Activated CD8-positive, alpha-beta T cell treated with anti-CD3 and anti-CD28 coated beads, Interleukin-2, amount 10 ng/mL, durations not matched to agents 7 days and 5 days (primary cell): Measurements from ENCODE around the gene HEATR3. TPM values are rescaled to one million over a fixed set of nuclear protein-coding genes. Genes with fewer than 3 reads are reported as not detected.

ENCODE experiments used
- ATAC-seq: fragments of 150-1000 bp; cut with Tn5 transposase; one replicate; pipeline ENCODE4 v1.10.0; 2021; ENCODE audit warnings: moderate library complexity
- CTCF ChIA-PET: fragments of 350-600 bp; sonication (Branson Sonifier 250); formaldehyde crosslinking; loops from one replicate; lab custom pipeline; 2021; ENCODE audit warnings: antibody characterized with exemption; lab: Charles Lee
- POLR2A ChIA-PET: fragments of 350-600 bp; sonication (Branson Sonifier 250); formaldehyde crosslinking; loops from one replicate; lab custom pipeline; 2021; ENCODE audit warnings: antibody characterized with exemption; lab: Charles Lee
- DNase-seq: peaks from one replicate; pipeline ENCODE4 v3.0.0-alpha.2; 2020
- H3K27ac Mint-ChIP-seq: one replicate; pipeline ENCODE4 v1.8.0; 2021; ENCODE audit warnings: mild to moderate bottlenecking, mixed read lengths
- H3K27me3 Mint-ChIP-seq: one replicate; pipeline ENCODE4 v1.8.0; 2021; ENCODE audit warnings: low read depth, mixed read lengths
- H3K36me3 Mint-ChIP-seq: one replicate; pipeline ENCODE4 v1.8.0; 2021; ENCODE audit warnings: low read depth, mixed read lengths
- H3K4me1 Mint-ChIP-seq: one replicate; pipeline ENCODE4 v1.8.0; 2021; ENCODE audit warnings: low read depth, mixed read lengths
- H3K4me3 Mint-ChIP-seq: one replicate; pipeline ENCODE4 v1.8.0; 2021; ENCODE audit warnings: mild to moderate bottlenecking, mixed read lengths
- H3K9me3 Mint-ChIP-seq: one replicate; pipeline ENCODE4 v1.8.0; 2022; ENCODE audit warnings: mixed read lengths; ENCODE audit not compliant: insufficient read depth
- total RNA-seq, 2 experiments: library from RNA; stranded (reverse); gene quantifications; one replicate each; pipeline ENCODE4 v1.2.3, GENCODE V29; 2021

Gene HEATR3
- total RNA-seq, 2 experiments from 2014 or later = 29.7 to 31.7 TPM

DNA sequence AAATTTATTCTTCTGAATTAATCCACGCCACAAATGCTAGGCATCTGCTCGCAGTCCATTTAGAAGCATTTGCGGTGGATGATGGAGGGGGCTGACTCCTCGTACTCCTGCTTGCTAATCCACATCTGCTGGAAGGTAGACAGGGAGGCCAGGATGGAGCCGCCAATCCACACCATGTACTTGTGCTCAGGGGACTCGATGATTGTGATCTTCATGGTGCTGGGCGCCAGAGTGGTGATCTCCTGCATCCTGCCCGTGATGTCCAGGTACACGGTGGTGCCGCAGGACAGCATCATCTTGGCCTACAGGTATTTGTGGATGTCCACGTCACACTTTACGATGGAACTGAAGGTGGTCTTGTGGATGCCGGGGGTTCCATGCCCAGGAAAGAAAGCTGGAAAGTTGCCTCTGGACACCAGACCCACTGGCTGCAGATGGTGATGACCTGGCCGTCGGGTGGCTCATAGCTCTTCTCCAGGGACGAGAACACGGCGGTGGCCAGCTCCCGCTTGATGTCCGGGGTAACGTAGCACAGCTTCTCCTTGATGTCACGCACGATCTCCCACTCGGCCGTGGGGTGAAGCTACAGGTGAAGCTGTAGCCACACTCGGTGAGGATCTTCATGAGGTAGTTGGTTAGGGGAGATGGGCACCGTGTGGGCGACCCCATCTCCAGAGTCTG is 7.5 kb upstream of the HEATR3 start:
- CTCF ChIA-PET = interaction anchor here (0.9 to 1.9 kb wide), 2 partner anchors 9 to 33 kb away, joined by 4 to 7 read pairs; partner anchors contain the start of gene CNEP1R1
- peaks cover 8% of the 10 kb centered on the region for H3K27me3 Mint-ChIP-seq
- no peak overlapping the region for H3K4me3 Mint-ChIP-seq
- POLR2A ChIA-PET = interaction anchor here (1.8 kb wide), 1 partner anchor 33 kb away, joined by 6 read pairs; the partner anchor contains the start of gene CNEP1R1
- H3K4me1 Mint-ChIP-seq = peaks cover under 1% of the 10 kb centered on the region
- no peak for ATAC-seq
- peaks cover 3% of the 10 kb centered on the region for H3K9me3 Mint-ChIP-seq
- H3K27ac Mint-ChIP-seq = no peak overlapping the region
- no peaks in the 10 kb centered on the region for H3K36me3 Mint-ChIP-seq
- no peak for DNase-seq

- H3K4me3 Mint-ChIP-seq = no peak overlapping the region
- CTCF ChIA-PET = interaction anchor here (0.9 to 1.9 kb wide), 2 partner anchors 8 to 33 kb away, joined by 4 to 7 read pairs; partner anchors contain the start of gene CNEP1R1
- H3K9me3 Mint-ChIP-seq = peaks cover 3% of the 10 kb centered on the region
- peaks cover 2% of the 10 kb centered on the region for H3K36me3 Mint-ChIP-seq
- peaks cover 8% of the 10 kb centered on the region for H3K27me3 Mint-ChIP-seq
- POLR2A ChIA-PET = interaction anchor here (1.8 kb wide), 1 partner anchor 34 kb away, joined by 6 read pairs; the partner anchor contains the start of gene CNEP1R1
- no peak overlapping the region for H3K27ac Mint-ChIP-seq
- ATAC-seq (no peak), DNase-seq (no peak)
- peaks cover 3% of the 10 kb centered on the region for H3K4me1 Mint-ChIP-seq
Measured at GRCh38 chr16:50059111-50059510, 6.7 kb upstream of the HEATR3 start.

DNA sequence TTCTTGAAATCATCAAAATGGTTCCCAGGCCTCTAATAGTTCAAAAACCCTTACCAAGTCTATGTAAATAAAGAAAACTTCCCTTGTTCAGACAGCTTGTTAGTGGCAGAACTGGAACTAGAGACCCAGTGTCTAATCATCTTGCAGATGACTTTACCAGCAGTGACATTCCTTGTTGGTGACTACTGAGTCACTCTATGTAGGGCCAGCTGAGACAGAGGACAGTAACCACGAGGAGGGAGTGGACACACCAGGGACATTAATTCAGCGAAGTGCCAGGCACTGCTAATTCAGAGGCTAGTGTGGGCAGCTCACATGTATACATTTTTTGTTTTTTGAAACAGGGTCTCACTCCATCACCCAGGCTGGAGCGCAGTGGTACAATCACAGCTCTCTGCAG is 6.1 kb upstream of the HEATR3 start:
- no peak for ATAC-seq
- Mint-ChIP-seq H3K4me1 (peaks cover 3% of the 10 kb centered on the region), H3K4me3 (no peak overlapping the region), H3K36me3 (peaks cover 2% of the 10 kb centered on the region), H3K27ac (no peak overlapping the region), H3K9me3 (peaks cover 3% of the 10 kb centered on the region), H3K27me3 (peaks cover 8% of the 10 kb centered on the region)
- ChIA-PET POLR2A (interaction anchor here (1.8 kb wide), 1 partner anchor 34 kb away, joined by 6 read pairs; the partner anchor contains the start of gene CNEP1R1), CTCF (no interaction called here)
- no peak for DNase-seq

- ChIA-PET POLR2A (interaction anchor here (0.7 kb wide), 1 partner anchor 23 kb away, joined by 3 read pairs; no protein-coding TSS in a partner anchor), CTCF (interaction anchor here (0.9 to 3.1 kb wide), 2 partner anchors 36 to 744 kb away, joined by 3 to 13 read pairs; partner anchors contain the start of gene CNEP1R1)
- DNase-seq = no peak
- peaks cover 13% of the 10 kb centered on the region for H3K4me1 Mint-ChIP-seq
- peaks cover 2% of the 10 kb centered on the region for H3K36me3 Mint-ChIP-seq
- no peak overlapping the region for H3K4me3 Mint-ChIP-seq
- no peak for ATAC-seq
- H3K27me3 Mint-ChIP-seq = peaks cover 6% of the 10 kb centered on the region
- peaks cover 1% of the 10 kb centered on the region for H3K9me3 Mint-ChIP-seq
- no peak overlapping the region for H3K27ac Mint-ChIP-seq
Measured at GRCh38 chr16:50061326-50061725, 4.4 kb upstream of the HEATR3 start.

DNA sequence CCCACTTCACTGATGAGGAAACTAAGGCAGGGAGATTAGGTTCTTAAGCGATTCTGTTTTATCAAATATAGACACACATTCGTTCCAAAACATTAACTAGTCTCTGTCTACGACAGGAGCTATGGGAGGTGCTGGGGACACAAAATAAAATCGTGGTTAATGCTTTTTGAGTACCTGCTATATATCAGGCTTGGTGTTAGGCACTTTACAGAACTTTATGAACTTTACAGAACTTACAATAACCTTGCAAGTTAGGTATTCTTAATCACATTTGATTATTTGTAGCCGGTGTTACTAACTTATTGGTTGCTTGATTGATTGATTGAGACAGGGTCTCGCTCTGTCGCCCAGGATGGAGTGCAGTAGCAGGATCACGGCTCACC is 538 bp upstream of the HEATR3 start:
- DNase-seq = no peak
- H3K36me3 Mint-ChIP-seq = peaks cover 19% of the 10 kb centered on the region
- POLR2A ChIA-PET = interaction anchor here (0.9 to 1.5 kb wide), 4 partner anchors 71 to 217 kb away, joined by 3 to 4 read pairs (median 3); no protein-coding TSS in a partner anchor

GRCh38 chr16:50066482-50067289 is 916 bp downstream of the HEATR3 start:
- ATAC-seq = no peak
- Mint-ChIP-seq H3K4me1 (peaks cover 42% of the 10 kb centered on the region), H3K27ac (peak overlapping the region; percentile 91), H3K4me3 (peak overlapping the region; percentile 90), H3K27me3 (peaks cover 3% of the 10 kb centered on the region), H3K9me3 (no peaks in the 10 kb centered on the region), H3K36me3 (peaks cover 26% of the 10 kb centered on the region)
- ChIA-PET CTCF (interaction anchor here (0.8 to 9.0 kb wide), 40 partner anchors 8 to 740 kb away, joined by 3 to 186 read pairs (median 6); partner anchors contain the start of genes CNEP1R1 and TENT4B), POLR2A (interaction anchor here (0.7 to 1.8 kb wide), 6 partner anchors 41 to 216 kb away, joined by 3 to 9 read pairs (median 3); partner anchors contain the start of gene CNEP1R1)
- DNase-seq = peak; percentile 26

More for the DNA sequence above, 538 bp upstream of the HEATR3 start:
- Mint-ChIP-seq H3K4me1 (peaks cover 39% of the 10 kb centered on the region), H3K9me3 (no peaks in the 10 kb centered on the region), H3K27ac (peak overlapping the region; percentile 94), H3K4me3 (peak overlapping the region; percentile 86), H3K27me3 (peaks cover 3% of the 10 kb centered on the region)
- ATAC-seq = no peak
- CTCF ChIA-PET = interaction anchor here (0.8 to 9.0 kb wide), 8 partner anchors 9 to 600 kb away, joined by 3 to 186 read pairs (median 10); partner anchors contain the start of gene CNEP1R1

- CTCF ChIA-PET = interaction anchor here (0.6 to 9.0 kb wide), 44 partner anchors 9 to 739 kb away, joined by 3 to 186 read pairs (median 5); partner anchors contain the start of genes CNEP1R1 and TENT4B
Measured at GRCh38 chr16:50067290-50067853, 1.6 kb downstream of the HEATR3 start.

DNA sequence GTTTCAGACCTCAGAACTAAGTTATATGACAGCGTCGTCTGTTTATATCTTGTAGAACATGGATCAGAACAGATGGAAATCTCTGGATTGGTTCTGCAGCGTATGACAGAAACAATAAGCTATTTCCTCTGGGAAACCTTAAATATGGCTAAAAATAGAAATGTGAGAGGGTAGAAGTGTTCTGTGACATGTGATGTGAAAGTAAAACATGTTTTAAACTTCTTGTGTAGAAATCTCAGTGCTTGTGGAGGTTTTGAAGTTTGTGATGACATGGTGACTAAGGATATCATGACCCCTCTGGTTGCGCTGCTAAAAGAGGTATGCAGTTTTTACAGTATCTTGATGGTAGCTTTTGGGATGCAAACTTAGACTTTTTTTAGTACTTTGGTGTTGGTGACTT is 2.8 kb downstream of the HEATR3 start:
- Mint-ChIP-seq H3K27ac (no peak overlapping the region), H3K4me3 (no peak overlapping the region), H3K9me3 (no peaks in the 10 kb centered on the region), H3K36me3 (peaks cover 31% of the 10 kb centered on the region), H3K27me3 (no peaks in the 10 kb centered on the region), H3K4me1 (peaks cover 39% of the 10 kb centered on the region)
- no peak for DNase-seq
- ChIA-PET CTCF (interaction anchor here (1.0 to 9.0 kb wide), 17 partner anchors 10 to 738 kb away, joined by 3 to 186 read pairs (median 7); partner anchors contain the start of genes ADCY7 and CNEP1R1), POLR2A (interaction anchor here (1.0 kb wide), 1 partner anchor 170 kb away, joined by 3 read pairs; no protein-coding TSS in a partner anchor)
- no peak for ATAC-seq

More at GRCh38 chr16:50067290-50067853, 1.6 kb downstream of the HEATR3 start:
- Mint-ChIP-seq H3K9me3 (no peaks in the 10 kb centered on the region), H3K36me3 (peaks cover 28% of the 10 kb centered on the region), H3K27me3 (no peaks in the 10 kb centered on the region), H3K27ac (peak overlapping the region; percentile 81), H3K4me1 (peaks cover 42% of the 10 kb centered on the region), H3K4me3 (peak overlapping the region; percentile 90)
- ATAC-seq = peak; percentile 28
- peak; percentile 72 for DNase-seq
- POLR2A ChIA-PET = interaction anchor here (0.7 to 1.8 kb wide), 2 partner anchors 42 to 143 kb away, joined by 3 to 9 read pairs; partner anchors contain the start of gene CNEP1R1

GRCh38 chr16:50069060-50069459 is 3.3 kb downstream of the HEATR3 start:
- H3K4me3 Mint-ChIP-seq = no peak overlapping the region
- CTCF ChIA-PET = interaction anchor here (1.2 to 9.0 kb wide), 11 partner anchors 9 to 737 kb away, joined by 3 to 186 read pairs (median 7); partner anchors contain the start of genes ADCY7 and CNEP1R1

GRCh38 chr16:50071075-50071671 is 5.4 kb downstream of the HEATR3 start:
- POLR2A ChIA-PET = interaction anchor here (0.5 kb wide), 1 partner anchor 61 kb away, joined by 3 read pairs; no protein-coding TSS in a partner anchor

More at GRCh38 chr16:50069060-50069459, 3.3 kb downstream of the HEATR3 start:
- H3K27me3 Mint-ChIP-seq = no peaks in the 10 kb centered on the region
- peaks cover 31% of the 10 kb centered on the region for H3K36me3 Mint-ChIP-seq
- POLR2A ChIA-PET = interaction anchor here (1.0 kb wide), 1 partner anchor 171 kb away, joined by 3 read pairs; no protein-coding TSS in a partner anchor
- peaks cover 39% of the 10 kb centered on the region for H3K4me1 Mint-ChIP-seq
- no peak for ATAC-seq
- DNase-seq = no peak
- no peak overlapping the region for H3K27ac Mint-ChIP-seq
- H3K9me3 Mint-ChIP-seq = no peaks in the 10 kb centered on the region

More at GRCh38 chr16:50071075-50071671, 5.4 kb downstream of the HEATR3 start:
- CTCF ChIA-PET = interaction anchor here (0.8 to 9.0 kb wide), 4 partner anchors 7 to 140 kb away, joined by 3 to 186 read pairs (median 54); partner anchors contain the start of gene CNEP1R1
- no peak for ATAC-seq
- Mint-ChIP-seq H3K27me3 (no peaks in the 10 kb centered on the region), H3K27ac (no peak overlapping the region), H3K9me3 (no peaks in the 10 kb centered on the region), H3K36me3 (peaks cover 37% of the 10 kb centered on the region), H3K4me1 (peaks cover 29% of the 10 kb centered on the region), H3K4me3 (no peak overlapping the region)
- no peak for DNase-seq
